Ammon's horn (tissue), 1 donor: ENCODE measurements around the gene PDIA6.
A peak's percentile ranks its signal among the peaks of the same experiment; 100 is the strongest.

Experiments
- DNase-seq: peaks from one replicate; pipeline ENCODE4 v3.0.0-alpha.2; 2016; ENCODE audit warnings: low spot score

The PDIA6 gene, protein sequence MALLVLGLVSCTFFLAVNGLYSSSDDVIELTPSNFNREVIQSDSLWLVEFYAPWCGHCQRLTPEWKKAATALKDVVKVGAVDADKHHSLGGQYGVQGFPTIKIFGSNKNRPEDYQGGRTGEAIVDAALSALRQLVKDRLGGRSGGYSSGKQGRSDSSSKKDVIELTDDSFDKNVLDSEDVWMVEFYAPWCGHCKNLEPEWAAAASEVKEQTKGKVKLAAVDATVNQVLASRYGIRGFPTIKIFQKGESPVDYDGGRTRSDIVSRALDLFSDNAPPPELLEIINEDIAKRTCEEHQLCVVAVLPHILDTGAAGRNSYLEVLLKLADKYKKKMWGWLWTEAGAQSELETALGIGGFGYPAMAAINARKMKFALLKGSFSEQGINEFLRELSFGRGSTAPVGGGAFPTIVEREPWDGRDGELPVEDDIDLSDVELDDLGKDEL

DNA sequence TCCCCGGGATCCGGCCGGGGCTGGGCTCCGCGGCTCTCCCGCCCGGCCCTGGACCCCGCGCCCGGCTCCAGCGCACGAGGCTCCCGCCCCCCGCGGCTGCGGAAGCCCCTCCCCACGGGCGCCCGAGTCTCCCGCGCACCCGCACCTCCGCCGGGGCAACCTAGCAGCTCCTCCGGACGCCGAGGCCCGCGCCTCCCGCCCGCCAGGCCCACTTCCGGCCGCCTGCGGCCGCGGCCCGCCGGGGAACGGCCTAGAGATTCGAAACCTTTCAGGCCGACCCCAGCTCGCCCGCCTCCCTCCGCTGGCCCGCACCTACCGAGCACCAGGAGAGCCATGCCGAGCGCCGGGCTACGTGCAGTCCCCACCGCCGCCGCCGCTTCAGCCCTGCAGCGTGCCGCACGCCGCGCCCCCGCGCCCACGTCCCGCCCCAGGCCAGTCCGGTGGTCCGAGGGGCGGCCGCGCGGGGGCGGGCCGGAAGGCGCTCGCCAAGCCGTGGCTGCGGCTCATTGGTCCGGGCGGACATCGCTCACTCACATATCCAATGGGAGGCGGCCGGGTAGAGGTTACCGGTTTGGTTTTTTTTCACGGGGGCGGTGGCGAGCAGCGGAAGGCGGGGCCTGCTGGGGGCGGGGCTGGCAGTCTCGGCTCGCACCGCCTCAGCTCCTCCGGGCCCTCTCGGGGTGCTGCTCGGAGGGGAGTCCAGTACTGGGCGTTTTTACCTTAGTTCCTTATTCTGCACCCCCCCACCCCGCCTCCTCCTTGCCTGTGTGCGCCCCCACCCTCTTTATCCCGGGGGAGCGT, at the start of gene PDIA6:
Gene PDIA6, minus strand, starts transcription at position 424 of the 801 bp plus-strand sequence. Its CDS starts 89 bp downstream, at position 335.
- DNase-seq: peak; percentile 97

DNA sequence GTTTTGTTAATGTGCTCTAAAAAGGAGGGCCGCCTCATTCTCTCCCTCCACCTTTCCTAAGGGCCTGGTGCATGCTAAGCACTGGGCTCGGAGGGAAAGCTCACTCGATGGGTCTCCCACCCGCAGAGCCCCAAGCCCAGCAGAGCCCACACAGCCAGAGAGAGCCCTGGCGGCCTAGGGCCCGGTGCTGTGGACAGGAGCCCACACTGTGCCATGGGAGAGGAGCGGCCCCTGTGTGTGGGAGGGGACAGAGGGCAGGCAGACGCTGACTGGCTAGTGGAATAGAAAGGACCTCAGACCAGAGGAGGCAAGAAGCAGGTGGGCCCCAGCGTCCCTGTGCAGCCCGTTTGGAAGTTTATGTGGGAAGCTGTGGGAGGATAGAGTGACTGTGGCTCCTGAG, 49.7 kb upstream of the PDIA6 start:
- DNase-seq: no peak

DNA sequence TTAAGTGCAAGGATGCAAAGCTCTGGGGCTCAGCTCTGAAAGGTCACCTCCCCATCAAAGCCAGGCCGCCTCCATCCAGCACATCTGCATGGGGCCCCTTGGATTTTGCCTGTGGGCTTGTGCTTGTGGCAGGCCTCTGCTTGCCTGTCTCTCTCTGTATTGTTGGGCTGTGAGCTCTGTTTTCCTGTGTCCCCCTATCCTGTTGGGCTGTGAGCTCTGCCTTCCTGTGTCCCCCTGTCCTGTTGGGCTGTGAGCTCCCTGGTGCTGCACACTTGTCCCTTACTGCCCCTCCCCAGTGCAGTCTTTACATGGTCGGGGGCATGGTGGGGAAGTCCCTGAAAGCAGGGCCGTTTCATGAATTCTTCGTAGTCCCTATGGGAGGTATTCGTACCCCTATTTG, 49.2 kb upstream of the PDIA6 start:
- no peak for DNase-seq

DNA sequence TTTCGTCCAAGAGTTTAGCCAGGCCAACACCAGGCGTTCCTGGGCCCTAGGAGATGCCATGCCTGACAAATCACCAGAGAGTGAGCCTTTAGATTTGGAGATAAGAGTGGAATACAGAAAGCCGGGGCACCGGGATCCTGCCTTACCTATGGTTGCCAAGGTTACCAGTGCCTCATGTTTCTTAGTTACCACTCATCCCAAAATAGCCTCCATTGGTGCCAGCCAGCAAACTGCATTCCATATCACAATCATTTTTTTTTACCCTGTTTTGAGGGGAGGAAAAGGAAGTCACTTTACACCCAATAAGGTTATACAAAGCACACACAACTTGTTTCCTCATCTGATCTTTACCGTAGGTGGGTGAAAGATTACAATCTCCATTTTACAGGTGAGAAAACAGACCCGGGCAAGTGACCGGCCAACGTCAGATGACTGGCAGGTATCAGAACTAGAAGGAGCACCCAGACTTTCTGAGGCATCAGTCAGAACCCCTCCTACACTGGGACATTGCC, 48.3 kb upstream of the PDIA6 start:
- no peak for DNase-seq

DNA sequence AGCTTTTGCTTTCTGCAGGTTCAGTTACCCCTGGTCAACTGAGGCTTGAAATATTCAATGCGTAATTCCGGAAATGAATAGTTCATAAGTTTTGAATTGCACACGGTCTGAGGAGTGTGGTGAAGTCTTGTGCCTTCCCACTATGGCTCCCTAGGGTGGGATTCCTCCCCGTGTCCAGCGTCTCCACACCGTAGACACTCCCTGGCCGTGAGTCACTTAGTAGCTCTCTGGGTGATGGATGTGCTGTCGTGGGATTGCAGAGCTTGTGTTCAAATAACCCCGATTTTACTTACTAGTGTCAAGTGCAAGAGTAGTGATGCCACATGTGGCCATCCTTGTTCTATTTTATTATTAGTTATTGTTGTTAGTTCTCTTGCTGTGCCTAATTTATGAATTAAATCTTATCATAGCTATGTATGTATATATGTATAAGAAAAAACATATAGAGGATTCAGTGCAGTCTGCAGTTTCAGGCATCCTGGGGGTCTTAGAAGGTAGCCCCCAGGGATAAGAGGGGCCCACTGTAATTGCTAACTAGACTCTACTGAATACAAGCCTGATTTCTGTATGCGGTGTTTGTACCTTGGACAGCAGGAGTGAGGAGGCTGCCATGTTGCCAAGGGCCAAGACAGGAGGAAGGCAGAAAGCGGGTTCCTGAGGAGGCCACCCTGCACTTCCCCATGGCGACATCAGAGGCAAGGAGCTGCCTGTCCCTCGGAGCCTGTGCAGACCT, 47.7 kb upstream of the PDIA6 start:
- no peak for DNase-seq

DNA sequence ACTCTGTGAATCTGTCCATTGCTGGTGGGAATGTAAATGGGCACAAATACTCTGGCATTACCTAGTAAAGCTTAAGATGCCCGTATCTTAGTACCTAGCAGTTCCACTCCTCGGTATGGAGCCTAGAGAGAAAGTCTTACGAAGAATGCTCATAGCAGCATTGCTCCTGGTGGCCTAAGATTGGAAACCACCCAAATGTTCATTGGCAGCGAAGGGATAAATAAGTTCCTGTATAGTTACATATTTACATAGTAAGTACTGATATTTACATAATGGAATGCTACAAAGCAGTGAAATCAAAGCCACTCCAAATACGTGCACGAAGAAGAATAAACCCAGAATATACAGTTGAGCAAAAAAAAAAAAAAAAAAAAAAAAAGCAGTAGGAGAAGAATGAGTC, 46.7 kb upstream of the PDIA6 start:
- DNase-seq: no peak

DNA sequence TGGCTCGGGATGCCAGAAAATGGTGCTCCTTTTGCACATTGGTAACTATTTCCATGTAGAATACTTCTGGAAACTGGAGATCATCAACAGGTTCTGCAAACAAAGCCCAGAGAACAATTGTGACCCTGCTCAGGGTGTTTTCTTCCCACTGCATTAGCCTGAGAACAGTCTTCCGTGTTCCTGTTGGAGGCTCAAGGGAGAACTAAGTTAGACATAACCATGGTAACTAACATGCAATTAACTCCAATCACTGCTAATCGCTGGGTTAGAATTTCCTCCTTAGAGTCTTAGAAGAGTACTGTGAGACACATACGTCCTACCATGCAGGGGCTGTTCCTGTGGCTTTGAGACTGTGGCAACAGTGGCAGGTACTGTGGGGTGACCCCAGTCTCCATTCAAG, 36.0 kb upstream of the PDIA6 start:
- DNase-seq: no peak

DNA sequence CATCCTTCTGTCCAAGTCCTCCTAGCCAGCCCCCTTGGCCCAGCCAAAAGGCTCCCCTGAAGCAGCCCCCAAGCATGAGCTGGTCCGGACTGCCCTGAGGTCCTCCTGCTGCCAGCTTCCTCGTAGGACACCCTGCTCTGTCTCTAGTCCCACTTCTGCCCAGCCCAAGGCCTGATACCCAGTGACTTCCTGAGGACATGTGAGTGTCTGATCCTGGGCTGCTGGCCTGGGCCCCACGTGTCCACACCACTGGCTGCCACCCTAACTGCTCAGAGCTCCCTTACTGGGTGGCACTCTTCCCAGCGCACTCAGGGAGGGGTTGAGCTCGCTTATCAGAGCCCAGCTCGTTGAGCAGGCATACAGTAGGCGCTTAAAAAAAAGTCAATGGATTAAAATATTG, 34.4 kb upstream of the PDIA6 start:
- peak; percentile 60 for DNase-seq

DNA sequence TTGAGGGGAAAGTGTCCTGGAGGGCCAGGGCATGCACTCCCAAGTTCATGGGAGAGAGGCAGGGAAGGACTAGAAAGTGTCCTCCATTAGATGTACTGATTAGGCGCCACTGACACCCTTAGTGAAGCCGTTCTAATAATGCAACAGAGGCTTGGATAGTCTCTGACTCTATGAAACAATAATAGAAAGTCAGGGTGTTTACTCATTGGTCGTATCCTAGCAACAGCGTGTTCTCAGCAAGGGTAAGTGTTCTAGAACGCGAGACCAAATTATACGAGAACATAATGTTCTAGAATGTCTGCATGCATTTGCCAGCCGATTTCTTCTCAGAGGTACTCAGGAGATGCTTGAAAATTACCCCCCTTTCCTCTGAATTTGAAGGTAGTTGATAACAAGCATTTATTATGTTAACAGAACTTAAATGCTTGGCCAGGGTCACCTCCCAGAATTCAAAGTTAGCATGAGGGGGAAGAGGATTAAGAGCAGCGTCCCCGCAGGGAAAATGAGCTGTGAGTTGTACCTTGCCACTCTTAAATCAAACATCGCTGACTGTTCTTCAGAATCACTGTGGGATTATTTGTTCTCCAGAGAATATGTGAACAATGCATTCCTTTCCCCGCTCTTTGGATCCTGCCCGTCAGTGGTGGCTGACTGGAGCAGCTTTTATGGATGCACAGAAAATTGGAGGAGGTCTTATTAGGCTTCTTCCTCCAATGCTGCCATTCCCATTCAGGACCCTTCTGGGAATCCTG, 33.7 kb upstream of the PDIA6 start:
- DNase-seq: peak; percentile 54

DNA sequence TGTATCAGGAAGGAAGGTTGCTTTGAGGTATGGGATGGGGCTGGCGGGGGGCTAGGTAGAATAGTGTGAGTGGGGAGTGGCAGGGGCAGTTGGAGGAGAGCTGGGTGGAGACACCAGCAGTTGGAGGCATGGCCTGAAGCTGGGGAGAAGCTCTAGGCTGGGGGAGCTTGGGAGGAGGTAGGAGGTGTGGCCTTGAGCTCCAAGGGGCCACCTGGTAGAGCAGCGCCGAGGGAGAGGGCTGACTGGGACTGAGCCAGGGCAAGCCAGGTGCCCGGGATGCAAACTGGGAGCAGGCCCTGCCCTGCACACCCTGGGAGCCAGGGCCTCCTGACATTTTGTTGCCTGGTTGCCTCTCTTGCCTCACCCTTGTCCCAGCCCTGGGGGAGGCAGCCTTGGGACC, 33.1 kb upstream of the PDIA6 start:
- no peak for DNase-seq

DNA sequence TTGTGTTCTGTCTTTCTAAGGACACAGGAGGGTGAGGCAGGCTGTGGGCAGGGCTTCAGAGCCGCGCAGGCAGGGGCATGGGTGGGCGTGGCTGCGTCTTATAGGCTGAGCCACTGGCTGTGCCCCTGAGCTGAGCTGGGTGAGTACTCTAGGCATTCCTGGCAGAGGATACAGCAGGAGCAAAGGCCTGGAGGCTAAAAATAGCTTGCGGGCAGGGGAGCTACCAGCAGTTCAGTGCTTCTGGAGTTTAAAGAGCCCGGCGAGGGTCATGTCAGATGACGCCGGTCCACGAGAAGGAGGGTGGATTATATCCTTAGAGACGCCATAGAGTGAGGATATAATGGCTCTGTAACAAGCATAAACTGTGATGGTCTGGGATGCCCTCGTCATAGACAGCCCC, 31.5 kb upstream of the PDIA6 start:
- peak; percentile 80 for DNase-seq

DNA sequence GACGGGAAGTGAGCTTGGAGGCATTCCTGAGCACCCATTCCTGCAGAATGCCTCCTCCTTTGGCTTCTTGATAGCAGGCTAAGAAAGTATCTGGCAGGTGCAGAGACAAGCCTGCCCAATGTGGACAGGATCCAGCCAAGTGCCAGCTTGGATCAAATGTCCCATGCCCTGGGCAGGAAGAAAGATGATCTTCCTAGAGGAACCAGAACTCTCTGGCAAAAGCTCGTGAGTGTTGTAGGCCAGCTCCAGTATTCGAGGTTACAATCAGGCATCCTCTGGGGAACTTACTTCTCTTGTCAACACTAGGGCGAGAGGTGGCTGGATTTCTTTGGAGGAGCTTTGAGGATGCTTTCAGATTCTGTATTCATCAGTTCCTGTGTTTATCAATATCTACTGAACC, 29.9 kb upstream of the PDIA6 start:
- no peak for DNase-seq

DNA sequence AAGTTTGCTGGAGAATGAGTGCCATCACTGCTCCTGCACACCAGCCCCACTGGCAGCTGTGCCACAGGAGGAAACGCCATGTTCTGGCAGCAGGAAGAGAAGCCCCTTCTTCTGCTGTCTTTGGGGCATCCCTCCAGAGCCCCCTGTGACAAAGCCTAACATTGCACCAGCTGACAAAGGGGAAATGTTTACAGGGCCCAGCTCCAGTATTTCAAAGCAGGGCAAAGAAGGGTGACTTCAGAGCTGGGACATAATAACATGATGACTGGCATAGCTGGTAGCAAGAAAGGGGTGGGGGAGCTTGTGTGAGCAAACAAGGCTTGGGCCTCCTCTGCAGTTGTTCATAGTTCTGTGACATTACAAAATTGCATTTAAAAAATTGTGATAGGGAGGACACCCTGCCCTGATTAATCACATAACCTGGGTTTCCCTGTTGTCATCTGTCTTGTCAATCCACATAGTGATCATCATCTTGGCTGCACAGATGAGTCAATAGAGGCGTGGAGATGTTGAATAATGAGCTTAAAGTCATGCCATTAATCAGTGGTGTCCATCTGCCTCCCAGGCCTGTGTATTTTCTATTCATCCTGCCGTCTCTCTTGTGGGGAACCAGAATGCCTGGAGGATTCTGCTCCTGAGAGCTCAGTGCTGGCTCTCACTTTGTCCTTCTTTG, 29.1 kb upstream of the PDIA6 start:
- DNase-seq: no peak

DNA sequence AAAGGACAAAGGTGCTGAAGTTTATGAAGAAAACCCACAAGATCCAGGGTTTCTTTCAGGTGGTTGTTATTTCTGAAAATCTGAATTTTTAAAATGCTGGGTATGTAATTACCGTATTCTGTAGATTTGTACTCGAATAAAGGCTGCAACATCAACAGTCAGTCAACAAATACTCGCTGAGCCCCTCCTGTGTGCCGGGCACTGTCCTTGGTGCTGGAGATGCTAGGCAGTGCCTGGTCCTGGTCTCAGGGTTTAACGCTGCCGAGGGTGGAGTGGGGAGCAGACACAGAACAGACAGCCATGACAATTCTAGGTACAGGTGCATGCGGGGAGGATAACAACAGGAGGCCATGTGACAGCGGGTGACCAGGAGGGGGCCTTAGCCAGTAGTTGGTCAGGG, 27.2 kb upstream of the PDIA6 start:
- no peak for DNase-seq

DNA sequence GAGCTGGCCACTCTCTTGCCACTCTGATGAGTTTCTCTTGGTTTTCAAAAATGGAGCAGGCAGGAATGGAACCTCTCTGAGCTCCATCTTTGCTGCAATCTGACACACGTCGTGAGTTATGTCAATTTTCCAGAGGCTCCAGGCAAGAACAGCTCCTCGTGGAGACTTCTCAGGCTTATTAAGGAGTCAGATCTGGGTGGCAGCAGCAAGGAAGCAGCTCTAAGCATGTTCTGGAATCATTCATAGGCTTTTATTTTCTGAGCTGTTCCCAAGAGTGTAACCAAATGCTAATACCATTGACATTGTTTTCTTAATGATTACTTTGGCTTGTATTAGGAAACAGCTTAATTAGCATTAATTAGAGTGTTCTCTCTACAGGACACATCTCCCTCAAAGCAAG, 26.1 kb upstream of the PDIA6 start:
- DNase-seq: no peak

DNA sequence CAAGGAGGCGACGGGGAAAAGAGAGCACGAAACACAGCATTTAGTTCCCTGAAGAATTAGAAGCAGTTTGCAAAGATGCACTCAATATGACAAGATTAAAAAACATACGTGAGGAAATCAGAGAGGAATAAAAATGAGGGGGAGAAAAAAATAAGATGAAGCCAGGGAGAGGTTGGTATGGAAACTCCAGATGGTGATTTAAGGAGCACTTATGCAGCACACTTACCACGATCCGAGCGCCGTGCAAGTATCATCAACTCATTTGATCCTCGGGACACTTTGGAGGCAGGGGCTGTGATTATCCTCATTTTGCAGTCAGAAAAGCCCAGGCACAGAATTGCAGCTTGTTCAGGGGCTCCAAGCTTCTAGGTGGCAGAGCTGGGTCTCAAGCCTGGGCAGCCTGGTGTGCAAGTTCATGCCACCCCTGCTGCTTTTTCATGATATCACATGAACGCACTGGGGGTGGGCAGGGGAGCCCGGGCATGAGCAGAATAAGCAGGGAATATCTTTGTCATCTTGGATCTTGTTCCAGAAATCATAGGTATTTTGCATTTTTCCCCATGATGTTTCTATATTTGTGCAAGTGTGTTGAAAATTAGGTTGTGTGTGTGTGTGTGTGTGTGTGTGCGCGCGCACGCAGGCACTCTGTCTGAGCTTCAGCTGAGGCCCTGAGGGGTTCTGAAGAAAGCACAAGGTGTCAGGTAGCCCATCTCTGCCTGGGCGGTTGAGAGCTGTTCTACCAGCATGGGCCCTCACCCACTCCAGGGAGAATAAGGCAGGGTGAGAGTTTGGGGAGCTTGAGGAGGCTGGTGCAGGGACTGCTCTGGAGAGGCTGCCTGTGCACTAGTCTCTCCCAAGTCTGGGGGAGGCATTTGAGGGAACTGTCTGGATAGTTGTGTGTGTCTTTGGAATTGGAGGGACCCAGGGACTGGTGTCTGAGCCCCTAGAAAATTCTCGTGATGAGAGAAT, 25.0 kb upstream of the PDIA6 start:
- no peak for DNase-seq

DNA sequence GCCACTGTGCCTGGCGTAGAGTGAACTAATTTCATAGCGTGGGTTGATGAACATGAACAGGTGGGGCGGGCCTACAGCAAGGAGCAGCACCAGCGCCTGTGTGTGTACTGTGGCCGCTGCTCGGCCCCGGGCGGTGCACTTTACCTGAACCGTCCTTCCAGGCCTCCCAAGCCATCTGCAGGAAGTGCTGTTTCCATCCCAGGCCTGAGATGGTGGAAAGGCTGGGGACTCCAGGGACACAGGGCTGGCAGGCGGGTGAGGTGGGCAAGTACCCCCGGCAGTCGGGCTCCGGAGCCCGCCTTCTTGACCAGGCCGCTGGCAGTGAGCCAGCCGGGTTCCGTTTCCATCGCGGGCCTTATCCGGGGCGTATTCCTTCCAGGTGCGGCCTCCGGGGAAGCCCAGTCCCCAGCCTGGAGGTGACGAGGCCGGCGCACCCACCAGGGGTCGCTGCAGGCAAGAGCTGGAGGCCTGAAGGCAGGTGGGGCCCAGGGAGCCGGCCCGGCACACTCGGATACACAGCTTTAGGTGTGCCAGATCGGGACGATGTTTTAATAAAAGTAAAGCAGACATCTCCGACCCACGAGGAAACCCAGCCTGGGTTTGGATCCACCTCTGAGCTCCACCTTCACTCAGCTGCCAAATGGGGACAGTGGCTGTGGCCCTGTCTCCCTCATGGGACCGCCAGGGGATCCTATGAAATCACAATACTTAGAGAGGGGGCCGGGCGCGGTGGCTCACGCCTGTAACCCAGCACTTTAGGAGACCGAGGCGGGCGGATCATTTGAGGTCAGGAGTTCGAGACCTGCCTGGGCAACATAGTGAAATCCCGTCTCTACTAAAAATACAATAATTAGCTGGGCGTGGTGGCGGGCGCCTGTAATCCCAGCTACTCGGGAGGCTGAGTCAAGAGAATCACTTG, 22.7 kb upstream of the PDIA6 start:
- peak; percentile 60 for DNase-seq

DNA sequence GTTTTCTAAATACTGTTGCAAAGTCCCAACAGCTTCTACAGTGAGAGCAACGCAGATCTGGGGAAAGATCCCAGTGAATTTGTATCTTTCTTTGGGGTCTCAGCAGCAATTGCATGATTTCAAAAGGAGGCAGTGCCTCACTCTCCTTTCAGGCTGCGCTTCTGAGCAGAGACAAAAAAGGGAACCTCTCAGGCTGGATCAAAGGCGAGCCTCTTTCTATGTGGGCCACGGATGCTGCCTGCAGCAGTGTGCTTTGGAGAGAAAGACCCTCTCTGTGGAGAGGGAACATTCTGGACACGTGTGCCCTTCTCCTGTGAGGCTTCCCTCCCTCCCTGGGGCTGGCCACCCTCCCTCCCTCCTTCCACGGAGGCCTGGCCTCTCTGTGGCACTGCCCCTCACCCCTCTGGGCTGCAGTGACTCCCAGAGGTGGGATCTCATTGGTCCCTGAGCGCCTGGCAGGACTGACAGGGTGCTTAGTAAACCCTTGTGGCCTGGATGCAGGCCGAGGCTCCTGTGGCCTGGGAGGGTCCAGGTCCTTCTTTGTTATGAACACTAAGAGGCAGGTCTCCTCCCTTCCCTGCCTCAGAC, 21.6 kb upstream of the PDIA6 start:
- DNase-seq: no peak
